A673 (cell line): Measurements from ENCODE around the gene CHMP6.

Experiments used
- CTCF ChIP-seq: fragments of 300-800, 200-600 bp; sonication (generic); conservative IDR thresholded peaks from 2 replicates; pipeline ENCODE4 v1.5.1; 2017; ENCODE audit warnings: low read depth, mild to moderate bottlenecking, antibody characterized with exemption, low read length, moderate library complexity, mixed read lengths
- EZH2 ChIP-seq: fragments of 200-600 bp; sonication (generic); IDR thresholded peaks from 2 replicates; pipeline ENCODE4 v1.6.1; 2017; ENCODE audit warnings: borderline replicate concordance, low read depth, mild to moderate bottlenecking, mixed read lengths, antibody characterized with exemption, low read length; ENCODE audit not compliant: poor library complexity, severe bottlenecking

GRCh38 chr17:81048827-81049371 lies 57.3 kb downstream of the CHMP6 start:
- TF ChIP-seq CTCF (no peak), EZH2 (no peak)
